HG03432 (cell line): ENCODE data around the gene SOX15.
A peak's percentile ranks its signal among the peaks of the same experiment; 100 is the strongest.
"Not testable (repeated sequence)": the region's sequence is repeated elsewhere in the genome, so short reads cannot be mapped to it uniquely, and the experiment has no call there.

Experiments used
- ATAC-seq: cut with Tn5 transposase; IDR thresholded peaks from one replicate; pipeline ENCODE4 v1.9.1; 2021; ENCODE audit warnings: mild to moderate bottlenecking, moderate library complexity; ENCODE audit not compliant: unreplicated experiment

SOX15 gene

DNA sequence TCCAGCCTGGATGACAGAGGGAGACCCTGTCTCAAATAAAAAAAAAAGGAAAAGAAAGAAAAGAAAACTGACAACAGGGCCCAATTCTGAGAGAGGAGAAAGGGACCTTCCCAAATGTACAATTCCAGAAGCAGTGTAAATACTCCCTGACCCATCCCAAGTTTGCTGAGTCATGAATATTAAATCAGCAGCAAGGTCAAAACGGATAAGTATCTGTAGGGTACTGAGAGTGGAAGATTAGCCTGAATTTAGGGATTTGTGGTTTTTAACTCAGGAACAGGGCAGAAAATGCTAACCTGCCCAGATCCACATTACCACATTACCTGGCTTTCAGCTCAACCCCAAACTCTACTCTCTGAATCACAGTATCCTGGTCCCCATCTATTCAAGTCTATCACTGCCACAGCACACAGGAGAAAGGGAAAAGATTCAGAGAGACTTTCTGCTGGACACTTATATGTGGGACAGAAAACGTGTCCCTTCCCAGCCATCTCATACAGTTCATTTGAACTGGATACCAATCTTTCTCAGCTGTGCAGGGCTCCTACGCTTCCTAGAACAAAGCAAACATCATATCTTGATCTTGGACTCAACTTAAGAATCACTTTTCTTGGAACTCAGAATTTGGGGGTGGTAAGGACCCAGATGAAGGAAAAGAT, 21.9 kb upstream of the SOX15 start:
- no peak for ATAC-seq

DNA sequence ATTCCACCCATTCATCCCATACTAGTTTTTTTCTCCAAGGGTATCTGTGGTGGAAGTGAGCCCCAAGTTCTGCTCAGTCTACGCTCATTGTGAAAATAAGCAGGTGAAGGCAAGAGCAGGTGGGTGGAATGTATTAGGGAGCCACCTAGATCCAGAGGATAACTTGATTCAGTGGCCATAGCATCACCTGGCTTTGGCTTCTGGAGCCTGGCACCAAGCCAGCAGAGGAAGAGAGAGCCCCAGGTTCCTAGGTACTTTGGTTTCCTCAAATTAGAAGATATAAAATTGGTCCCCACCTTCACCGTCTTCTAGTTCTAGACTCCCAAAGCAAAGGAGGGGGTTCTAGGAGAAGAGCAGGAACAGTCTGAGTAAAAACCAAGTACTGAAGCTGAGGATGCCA, 20.7 kb upstream of the SOX15 start:
- no peak for ATAC-seq

DNA sequence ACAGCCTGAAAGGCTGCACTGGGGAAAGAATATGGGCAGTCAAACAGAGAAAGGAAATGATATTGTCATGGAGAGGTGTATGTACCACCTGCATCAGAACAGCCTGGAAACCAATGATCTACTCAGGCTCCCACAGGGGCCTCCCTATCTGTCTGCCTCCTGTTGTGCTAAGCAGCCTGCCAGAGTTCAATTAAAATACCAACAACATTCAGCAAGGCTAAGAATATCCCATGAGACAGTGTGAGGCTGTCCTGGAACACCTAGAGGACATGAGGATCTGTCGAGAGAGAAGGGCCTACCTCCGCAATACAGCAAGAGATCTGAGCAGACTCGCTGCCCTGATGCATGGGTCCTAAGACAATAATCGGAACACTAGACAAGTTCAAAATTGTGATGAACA, 16.4 kb upstream of the SOX15 start:
- no peak for ATAC-seq

DNA sequence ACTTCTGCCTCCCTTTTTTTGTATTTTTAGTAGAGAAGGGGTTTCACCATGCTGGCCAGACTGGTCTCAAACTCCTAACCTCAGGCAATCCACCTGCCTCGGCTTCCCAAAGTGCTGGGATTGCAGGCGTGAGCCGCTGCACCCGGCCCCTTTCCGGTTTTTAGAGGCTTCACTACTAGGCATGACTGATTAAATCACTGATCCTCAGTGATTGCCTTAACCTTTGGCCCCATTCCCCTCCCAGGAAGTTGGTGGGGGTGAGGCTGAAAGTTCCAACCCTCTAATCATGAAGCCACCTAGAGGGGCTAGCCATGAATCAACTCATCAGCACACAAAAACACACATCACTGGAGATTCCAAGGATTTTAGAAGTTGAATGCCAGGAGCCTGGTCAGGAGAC, 7.7 kb upstream of the SOX15 start:
- not testable (repeated sequence) for ATAC-seq

DNA sequence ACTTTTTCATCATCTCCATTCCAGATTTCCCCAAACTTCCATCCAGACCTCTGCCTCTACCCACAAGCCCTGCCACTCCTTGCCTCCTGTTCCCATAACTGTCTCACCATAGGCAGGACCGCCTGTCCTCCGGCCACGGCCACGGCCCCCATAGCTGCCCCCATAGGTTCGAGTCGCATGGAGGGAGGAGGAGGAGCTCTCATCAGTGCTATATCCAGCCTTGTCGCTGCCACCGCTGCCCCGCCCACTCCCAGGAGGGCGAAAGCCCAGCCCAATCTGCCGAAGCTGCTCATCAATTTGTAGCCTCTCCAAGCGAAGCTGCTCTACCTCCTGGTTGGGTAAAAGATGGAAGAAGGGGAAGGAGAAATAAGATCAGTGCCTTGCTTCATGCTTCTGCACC, 3.4 kb upstream of the SOX15 start:
- no peak for ATAC-seq

DNA sequence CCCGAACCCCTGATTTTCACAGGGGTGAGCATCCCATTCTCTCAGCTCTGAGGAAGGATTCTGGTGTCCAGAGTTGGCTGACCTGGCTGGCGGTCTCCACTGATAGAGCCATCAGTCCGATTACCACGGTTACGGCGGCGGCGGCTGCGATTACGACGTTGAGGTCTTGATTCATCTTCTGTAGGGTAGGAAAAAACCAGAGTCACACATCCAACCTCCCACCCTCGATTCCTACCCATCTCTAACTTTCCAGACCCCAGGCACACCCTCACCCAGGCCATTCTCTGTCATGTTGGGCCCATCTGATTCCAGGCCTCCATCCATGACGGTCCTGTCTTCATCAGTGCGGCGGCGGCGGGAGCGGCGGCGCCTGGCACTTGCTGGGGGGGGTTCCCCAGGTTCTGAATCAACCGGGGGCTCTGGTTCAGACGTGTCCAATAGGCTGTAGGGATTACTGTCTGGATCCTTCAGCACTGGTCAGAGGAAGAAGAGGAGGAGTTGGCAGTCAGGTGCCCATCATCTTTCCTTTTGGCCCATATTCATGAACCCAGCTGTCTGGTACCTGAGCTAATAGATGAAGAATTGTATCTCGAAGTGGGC, 2.6 kb upstream of the SOX15 start:
- ATAC-seq = no peak

DNA sequence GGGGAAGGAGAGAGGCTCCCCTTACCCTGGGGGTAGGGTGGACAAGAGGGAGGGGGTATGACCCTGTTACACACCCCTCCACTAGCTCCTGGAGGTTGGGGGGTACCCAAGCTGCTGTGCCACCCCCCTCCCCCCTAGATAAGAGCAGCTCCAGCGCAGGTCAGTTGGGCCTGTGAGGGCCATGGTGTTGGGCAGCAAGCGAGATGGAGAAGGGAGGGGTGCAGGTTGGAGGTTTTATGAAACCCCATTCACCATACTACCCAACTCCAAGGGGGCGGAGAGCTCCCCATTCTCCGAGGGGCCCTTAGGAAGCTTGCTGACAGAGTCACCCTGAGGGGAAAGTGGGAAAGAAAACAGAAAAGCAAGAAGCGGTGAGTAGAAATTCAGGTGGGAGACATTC, 1.7 kb upstream of the SOX15 start:
- ATAC-seq = no peak

DNA sequence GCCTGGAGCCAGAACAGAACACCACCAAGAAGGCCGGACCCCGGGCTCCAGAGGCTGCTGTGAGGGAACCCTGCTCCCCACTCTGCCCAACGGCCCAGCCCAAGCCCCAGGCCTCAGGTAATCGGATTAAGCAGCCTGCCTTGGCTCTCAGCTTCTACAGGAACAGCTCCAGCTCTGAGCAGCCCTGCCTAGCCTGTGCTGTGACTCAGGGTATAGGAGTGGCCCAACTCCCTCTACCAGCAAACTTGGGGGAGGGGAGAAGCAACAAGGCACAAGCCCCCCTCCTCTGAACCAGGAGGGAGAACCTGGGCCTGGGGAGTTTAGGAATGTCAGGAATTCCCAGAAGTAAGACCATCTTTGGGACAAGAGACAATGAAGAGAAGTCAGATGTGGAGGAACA, 849 bp upstream of the SOX15 start:
- no peak for ATAC-seq

DNA sequence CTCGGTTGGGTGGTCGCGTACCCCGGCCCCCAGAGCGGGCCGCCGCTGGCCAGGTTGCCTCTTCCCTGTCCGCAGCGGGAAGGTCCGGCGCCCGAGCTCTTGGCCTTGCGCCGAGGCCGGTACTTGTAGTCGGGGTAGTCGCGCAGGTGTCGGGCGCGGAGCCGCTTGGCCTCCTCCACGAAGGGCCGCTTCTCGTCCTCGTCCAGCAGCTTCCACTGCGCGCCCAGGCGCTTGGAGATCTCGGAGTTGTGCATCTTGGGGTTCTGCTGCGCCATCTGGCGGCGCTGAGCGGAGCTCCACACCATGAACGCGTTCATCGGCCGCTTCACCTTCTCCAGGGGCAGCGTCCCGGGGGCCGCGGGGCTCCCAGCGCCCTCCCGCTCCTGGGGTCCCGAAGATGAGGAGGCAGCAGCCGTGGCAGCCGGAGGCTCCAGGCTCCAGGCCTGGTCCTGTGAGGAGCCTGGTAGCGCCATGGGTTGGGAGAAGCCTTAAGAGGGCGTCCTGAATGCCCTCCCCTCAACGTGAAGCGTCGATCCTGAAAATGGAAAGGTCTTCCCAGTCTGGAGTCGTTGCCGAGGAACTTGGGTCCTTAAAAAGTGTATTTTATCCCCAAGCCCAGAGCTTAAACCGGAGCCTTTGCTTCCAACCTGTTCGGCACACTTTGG, 558 bp downstream of the SOX15 start:
- ATAC-seq = no peak

DNA sequence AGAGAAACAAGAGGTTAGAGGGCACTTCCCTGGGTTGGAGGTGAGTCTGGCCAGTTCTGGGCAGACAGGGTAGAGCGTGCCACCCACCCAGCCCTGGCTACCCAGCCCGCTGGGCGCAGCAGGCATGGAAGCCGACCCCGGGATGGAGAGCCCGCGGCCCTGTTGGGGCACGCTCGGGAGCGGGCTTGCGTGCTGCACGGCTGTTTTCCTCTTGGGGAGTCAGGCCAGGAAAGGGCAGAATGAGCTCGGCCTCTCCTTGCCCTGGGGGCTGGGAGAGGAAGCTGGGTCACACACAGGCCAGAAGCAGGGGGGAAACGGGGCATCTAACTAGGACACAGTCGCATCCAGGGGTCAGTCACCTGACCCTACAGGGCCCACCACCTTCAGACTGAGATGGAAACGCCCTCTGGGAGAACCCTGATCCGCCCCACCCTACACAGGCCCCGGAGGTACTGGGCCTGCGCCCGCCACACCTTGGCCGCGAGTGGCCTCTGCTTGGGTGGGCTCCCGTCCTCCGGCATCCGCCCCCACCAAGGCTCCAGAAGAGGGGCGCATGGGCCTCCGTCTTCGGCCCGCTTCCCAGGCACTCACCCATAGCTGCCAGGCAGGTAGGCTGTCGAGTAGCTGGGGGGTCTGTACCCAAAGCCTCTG, 1.2 kb downstream of the SOX15 start:
- ATAC-seq = no peak

DNA sequence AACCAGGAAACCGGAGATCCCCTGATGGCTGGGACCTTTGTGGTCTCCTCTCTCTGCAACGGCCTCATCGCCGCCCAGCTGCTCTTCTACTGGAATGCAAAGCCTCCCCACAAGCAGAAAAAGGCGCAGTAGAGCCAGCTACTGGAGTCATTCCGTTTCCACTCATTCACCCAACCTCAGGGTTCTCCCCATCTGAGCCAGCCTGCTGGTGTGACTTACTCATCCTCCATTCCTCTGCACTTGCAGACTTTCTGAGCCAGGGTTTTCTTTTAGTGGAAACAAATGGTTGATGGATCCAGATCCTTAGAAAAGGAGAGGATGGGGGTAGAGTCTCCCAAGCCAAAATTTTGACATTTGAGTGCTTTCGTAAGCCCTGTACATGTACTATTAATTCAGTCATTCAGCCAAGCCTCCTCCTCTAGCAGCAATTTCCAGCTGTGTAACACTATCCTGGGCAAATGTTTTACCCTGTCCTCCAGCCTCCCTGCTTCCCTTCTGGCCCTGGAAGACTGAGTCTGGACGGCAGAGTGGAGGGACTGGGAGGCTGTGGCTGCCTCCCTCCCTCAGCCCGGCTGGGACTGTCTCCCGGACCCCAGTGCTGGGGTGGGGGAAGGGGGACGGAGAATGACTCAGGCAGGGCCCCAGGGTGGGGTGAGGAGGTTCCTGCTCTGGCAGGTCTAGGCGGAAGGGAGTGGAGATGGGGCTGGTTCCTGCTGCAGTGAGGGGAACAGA, 2.3 kb downstream of the SOX15 start:
- ATAC-seq = no peak

DNA sequence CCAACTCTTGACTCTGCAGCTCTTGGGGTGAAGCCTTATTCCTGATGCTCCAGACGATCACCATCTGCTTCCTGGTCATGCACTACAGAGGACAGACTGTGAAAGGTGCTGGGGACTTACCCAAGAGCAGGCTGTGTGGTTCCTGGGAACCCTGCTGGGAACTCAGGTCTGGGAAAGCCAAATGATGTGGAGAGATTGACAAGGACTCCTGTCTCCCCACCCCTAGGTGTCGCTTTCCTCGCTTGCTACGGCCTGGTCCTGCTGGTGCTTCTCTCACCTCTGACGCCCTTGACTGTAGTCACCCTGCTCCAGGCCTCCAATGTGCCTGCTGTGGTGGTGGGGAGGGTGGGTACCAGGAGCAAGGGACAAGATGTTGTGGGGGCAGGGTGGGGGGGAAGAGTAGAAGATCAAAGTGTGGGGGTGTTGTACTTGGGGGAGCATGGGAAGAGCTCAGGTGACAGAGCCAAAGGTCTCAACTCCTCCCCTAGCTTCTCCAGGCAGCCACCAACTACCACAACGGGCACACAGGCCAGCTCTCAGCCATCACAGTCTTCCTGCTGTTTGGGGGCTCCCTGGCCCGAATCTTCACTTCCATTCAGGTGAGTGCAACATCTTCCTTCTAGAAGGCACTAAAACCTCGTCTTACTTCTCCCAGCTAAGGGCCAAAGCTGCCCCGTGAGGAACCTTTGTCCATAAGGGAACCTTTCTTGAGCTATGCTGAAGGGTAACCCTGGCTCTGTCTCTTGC, 3.0 kb downstream of the SOX15 start:
- ATAC-seq = no peak

DNA sequence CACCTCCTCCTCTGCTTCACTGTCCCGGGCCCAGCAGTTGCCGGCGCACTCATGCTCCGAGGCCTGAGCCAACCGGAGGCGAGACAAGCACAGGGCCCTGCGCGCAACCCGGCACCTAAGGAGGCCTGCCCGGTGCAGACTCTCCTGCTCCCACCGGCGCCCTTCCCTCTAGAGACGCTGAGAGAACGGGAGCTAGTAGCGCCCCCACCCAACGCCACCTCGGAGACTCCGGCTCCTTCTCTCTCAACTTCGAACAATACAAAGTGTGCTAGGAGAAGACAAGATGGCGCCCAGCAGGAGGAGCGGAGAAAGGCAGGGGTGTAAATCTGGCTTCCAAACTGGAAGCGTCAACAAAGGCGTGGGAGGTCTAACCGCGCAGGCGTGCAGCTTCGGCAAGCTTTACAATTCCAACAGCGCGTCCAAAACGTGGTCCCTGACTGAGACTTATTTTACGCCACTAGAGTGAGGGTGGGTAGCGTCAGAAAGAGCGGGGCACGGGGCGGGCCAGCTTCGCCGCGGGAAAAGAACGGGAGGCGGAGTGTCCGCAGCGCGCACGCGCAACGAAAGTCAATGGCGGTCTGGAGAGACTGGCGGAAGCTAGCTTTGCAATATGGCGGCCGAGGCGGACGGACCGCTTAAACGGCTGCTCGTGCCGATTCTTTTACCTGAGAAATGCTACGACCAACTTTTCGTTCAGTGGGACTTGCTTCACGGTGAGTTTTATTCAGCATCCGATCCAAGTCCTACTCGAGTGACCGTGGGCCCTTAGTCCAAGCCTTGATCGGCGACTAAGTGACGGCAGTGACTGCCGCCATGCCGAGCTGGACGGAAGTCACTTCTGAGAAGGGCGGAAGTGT, 6.4 kb downstream of the SOX15 start, which contains the start of gene MPDU1:
TSS of gene MPDU1 (plus strand) at position 600 of the 857 bp plus-strand sequence. CDS start at position 611, 11 bp downstream.
- ATAC-seq = peak; percentile 69

DNA sequence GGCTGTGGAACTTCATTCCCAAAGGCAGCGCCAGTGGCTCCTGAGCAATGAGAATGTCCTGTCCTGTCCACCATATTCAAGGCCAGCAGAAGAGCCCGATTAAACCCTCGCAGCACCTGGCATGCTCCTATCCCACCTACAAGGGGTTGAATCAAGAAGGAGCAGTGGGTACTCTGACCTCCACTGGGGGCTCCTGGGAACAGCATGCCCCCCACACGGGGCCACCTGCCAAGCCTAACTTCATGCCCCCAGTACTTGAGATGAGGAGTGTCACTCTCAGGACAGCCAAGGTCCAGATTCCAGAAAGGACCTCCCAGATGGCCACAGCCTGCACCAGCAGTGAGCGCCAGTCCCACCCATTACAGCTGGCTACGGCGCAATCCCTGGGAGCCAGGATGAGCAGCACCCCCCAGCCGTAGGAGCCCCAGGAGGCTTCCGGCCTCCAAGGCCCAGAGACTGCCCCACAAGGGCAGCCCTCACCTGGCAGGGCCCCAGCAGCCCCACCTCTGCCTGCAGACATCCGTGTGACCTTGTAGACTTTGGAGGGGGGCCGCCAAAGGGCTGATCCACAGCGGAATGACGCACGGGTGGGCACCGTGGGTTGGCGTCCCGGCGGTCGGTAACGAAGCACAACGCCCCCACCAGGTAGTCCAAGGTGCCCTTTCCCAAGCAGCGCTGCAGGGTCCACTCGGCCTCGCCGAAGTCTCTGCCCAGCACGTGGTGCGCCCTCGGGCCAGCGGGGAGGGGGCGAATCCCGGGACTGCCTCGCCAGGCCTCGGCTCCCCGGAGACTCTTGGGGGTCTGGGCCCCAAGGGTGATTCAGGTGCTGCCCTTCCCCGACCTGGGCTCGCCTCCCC, 7.3 kb downstream of the SOX15 start:
- ATAC-seq = no peak

DNA sequence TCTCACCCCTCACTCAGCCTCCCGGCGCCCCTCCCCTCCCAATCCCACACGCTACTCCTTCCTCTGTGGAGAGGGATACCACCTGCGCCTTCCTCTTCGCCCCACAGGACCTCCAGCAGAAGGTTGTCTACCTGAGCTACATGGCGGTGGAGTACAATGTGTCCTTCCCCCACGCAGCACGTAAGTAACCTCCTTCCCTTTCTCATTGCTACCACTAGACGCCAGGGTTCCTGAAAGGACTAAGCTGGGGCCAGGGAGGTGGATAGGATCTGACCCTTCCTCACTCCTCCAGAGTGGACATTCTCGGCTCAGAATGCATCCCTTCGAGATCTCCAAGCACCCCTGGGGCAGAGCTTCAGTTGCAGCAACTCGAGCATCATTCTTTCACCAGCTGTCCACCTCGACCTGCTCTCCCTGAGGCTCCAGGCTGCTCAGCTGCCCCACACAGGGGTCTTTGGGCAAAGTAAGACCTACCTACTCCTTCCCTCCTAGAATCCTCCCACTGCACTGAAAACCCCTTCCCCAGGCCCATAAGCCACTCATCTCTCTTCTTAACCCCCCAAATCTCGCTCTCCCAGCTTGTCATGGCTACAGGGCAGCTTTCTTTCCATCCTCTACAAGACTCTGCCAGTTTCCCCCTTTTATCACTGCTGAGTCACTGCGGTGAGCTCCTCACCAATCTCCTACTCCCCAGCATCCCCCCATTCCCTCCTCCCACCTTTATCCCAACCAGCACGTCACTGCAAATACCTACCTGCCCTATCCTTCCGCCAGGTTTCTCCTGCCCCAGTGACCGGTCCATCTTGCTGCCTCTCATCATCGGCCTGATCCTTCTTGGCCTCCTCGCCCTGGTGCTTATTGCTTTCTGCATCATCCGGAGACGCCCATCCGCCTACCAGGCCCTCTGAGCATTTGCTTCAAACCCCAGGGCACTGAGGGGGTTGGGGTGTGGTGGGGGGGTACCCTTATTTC, 9.0 kb downstream of the SOX15 start:
- no peak for ATAC-seq

DNA sequence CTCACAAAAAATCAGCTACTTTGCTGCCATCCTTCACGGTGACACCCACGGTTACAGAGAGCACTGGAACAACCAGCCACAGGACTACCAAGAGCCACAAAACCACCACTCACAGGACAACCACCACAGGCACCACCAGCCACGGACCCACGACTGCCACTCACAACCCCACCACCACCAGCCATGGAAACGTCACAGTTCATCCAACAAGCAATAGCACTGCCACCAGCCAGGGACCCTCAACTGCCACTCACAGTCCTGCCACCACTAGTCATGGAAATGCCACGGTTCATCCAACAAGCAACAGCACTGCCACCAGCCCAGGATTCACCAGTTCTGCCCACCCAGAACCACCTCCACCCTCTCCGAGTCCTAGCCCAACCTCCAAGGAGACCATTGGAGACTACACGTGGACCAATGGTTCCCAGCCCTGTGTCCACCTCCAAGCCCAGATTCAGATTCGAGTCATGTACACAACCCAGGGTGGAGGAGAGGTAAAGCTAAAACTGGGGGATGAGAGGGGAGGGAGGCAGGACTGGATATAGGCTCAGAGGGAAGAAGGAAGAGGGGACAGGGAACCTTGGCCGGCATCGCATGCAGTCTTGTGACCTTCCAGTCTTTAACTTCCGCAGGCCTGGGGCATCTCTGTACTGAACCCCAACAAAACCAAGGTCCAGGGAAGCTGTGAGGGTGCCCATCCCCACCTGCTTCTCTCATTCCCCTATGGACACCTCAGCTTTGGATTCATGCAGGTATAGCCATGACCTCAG, 9.9 kb downstream of the SOX15 start:
- ATAC-seq = peak; percentile 1
